HEK293 (cell line): ENCODE results near the gene CYB5D1.

ENCODE experiments used
- ATF2 ChIP-seq: fragments of 450-650 bp; formaldehyde crosslinking; IDR thresholded peaks from 2 replicates; pipeline ENCODE4 v1.5.1; 2016; ENCODE audit warnings: missing biosample characterization, missing genetic modification characterization, low read depth
- FEZF1 ChIP-seq: fragments of 450-650 bp; formaldehyde crosslinking; IDR thresholded peaks from 2 replicates; pipeline ENCODE4 v1.5.1; 2016; ENCODE audit warnings: missing biosample characterization, missing genetic modification characterization
- GFI1B ChIP-seq: fragments of 450-650 bp; formaldehyde crosslinking; IDR thresholded peaks from 2 replicates; pipeline ENCODE4 v1.5.1; 2016; ENCODE audit warnings: missing biosample characterization, missing genetic modification characterization
- GLI4 ChIP-seq: fragments of 450-650 bp; formaldehyde crosslinking; IDR thresholded peaks from 2 replicates; pipeline ENCODE4 v1.5.1; 2016; ENCODE audit warnings: missing biosample characterization, missing genetic modification characterization
- GLIS2 ChIP-seq: fragments of 450-650 bp; formaldehyde crosslinking; IDR thresholded peaks from 2 replicates; pipeline ENCODE4 v1.5.1; 2016; ENCODE audit warnings: missing biosample characterization, missing genetic modification characterization
- KLF16 ChIP-seq: fragments of 450-650 bp; formaldehyde crosslinking; IDR thresholded peaks from 2 replicates; pipeline ENCODE4 v1.5.1; 2017; ENCODE audit warnings: missing biosample characterization, missing genetic modification characterization
- TSHZ1 ChIP-seq: fragments of 450-650 bp; formaldehyde crosslinking; IDR thresholded peaks from 2 replicates; pipeline ENCODE4 v1.5.1; 2016; ENCODE audit warnings: missing biosample characterization, missing genetic modification characterization, borderline replicate concordance
- ZBTB21 ChIP-seq: fragments of 450-650 bp; formaldehyde crosslinking; IDR thresholded peaks from 2 replicates; pipeline ENCODE4 v1.5.1; 2017; ENCODE audit warnings: missing biosample characterization, missing genetic modification characterization
- ZBTB49 ChIP-seq: fragments of 450-650 bp; formaldehyde crosslinking; IDR thresholded peaks from 2 replicates; pipeline ENCODE4 v1.5.1; 2016; ENCODE audit warnings: missing biosample characterization, missing genetic modification characterization, low read depth
- ZEB2 ChIP-seq: fragments of 450-650 bp; formaldehyde crosslinking; IDR thresholded peaks from 2 replicates; pipeline ENCODE4 v1.5.1; 2016; ENCODE audit warnings: missing biosample characterization, missing genetic modification characterization
- ZFP3 ChIP-seq: fragments of 450-650 bp; formaldehyde crosslinking; IDR thresholded peaks from 2 replicates; pipeline ENCODE4 v1.5.1; 2016; ENCODE audit warnings: low read depth, missing biosample characterization, missing genetic modification characterization
- ZNF10 ChIP-seq: fragments of 450-650 bp; formaldehyde crosslinking; IDR thresholded peaks from 2 replicates; pipeline ENCODE4 v1.5.1; 2017; ENCODE audit warnings: missing biosample characterization, missing genetic modification characterization
- ZNF121 ChIP-seq: fragments of 450-650 bp; formaldehyde crosslinking; IDR thresholded peaks from 2 replicates; pipeline ENCODE4 v1.5.1; 2016; ENCODE audit warnings: missing biosample characterization, missing genetic modification characterization
- ZNF140 ChIP-seq: fragments of 450-650 bp; formaldehyde crosslinking; IDR thresholded peaks from 2 replicates; pipeline ENCODE4 v1.5.1; 2016; ENCODE audit warnings: missing biosample characterization, missing genetic modification characterization
- ZNF146 ChIP-seq: fragments of 450-650 bp; formaldehyde crosslinking; IDR thresholded peaks from 2 replicates; pipeline ENCODE4 v1.5.1; 2016; ENCODE audit warnings: missing biosample characterization, missing genetic modification characterization
- ZNF169 ChIP-seq: fragments of 450-650 bp; formaldehyde crosslinking; IDR thresholded peaks from 2 replicates; pipeline ENCODE4 v1.5.1; 2016; ENCODE audit warnings: missing biosample characterization, missing genetic modification characterization
- ZNF211 ChIP-seq: fragments of 450-650 bp; formaldehyde crosslinking; IDR thresholded peaks from 2 replicates; pipeline ENCODE4 v1.5.1; 2016; ENCODE audit warnings: low read depth, missing biosample characterization, missing genetic modification characterization
- ZNF292 ChIP-seq: fragments of 450-650 bp; formaldehyde crosslinking; IDR thresholded peaks from 2 replicates; pipeline ENCODE4 v1.5.1; 2016; ENCODE audit warnings: low read depth, missing biosample characterization, missing genetic modification characterization, borderline replicate concordance
- ZNF513 ChIP-seq: fragments of 450-650 bp; IDR thresholded peaks from 2 replicates; pipeline ENCODE4 v1.5.1; 2018; ENCODE audit warnings: missing biosample characterization, missing genetic modification characterization
- ZNF521 ChIP-seq: fragments of 450-650 bp; formaldehyde crosslinking; IDR thresholded peaks from 2 replicates; pipeline ENCODE4 v1.5.1; 2017; ENCODE audit warnings: missing biosample characterization, mild to moderate bottlenecking, missing genetic modification characterization
- ZNF530 ChIP-seq: fragments of 450-650 bp; formaldehyde crosslinking; IDR thresholded peaks from 2 replicates; pipeline ENCODE4 v1.5.1; 2016; ENCODE audit warnings: low read depth, missing biosample characterization, missing genetic modification characterization
- ZNF548 ChIP-seq: fragments of 450-650 bp; formaldehyde crosslinking; IDR thresholded peaks from 2 replicates; pipeline ENCODE4 v1.5.1; 2016; ENCODE audit warnings: missing biosample characterization, missing genetic modification characterization
- ZNF560 ChIP-seq: fragments of 450-650 bp; formaldehyde crosslinking; IDR thresholded peaks from 2 replicates; pipeline ENCODE4 v1.5.1; 2017; ENCODE audit warnings: missing biosample characterization, missing genetic modification characterization, borderline replicate concordance
- ZNF610 ChIP-seq: fragments of 450-650 bp; formaldehyde crosslinking; IDR thresholded peaks from 2 replicates; pipeline ENCODE4 v1.5.1; 2016; ENCODE audit warnings: missing biosample characterization, missing genetic modification characterization, borderline replicate concordance
- ZNF623 ChIP-seq: fragments of 450-650 bp; formaldehyde crosslinking; IDR thresholded peaks from 2 replicates; pipeline ENCODE4 v1.5.1; 2016; ENCODE audit warnings: missing biosample characterization, missing genetic modification characterization
- ZNF830 ChIP-seq: fragments of 450-650 bp; IDR thresholded peaks from 2 replicates; pipeline ENCODE4 v1.5.0; 2018; ENCODE audit warnings: missing biosample characterization, missing genetic modification characterization, low read depth, mild to moderate bottlenecking, moderate library complexity
- TF ChIP-seq, protein P1 (sequence below): fragments of 450-650 bp; formaldehyde crosslinking; IDR thresholded peaks from 2 replicates; pipeline ENCODE4 v1.5.1; 2016; ENCODE audit warnings: missing biosample characterization, missing genetic modification characterization
- TF ChIP-seq, protein P2 (sequence below): fragments of 450-650 bp; formaldehyde crosslinking; IDR thresholded peaks from 2 replicates; pipeline ENCODE4 v1.5.1; 2017; ENCODE audit warnings: missing biosample characterization, missing genetic modification characterization
- TF ChIP-seq, protein P3 (sequence below): fragments of 450-650 bp; formaldehyde crosslinking; IDR thresholded peaks from 2 replicates; pipeline ENCODE4 v1.5.1; 2016; ENCODE audit warnings: missing biosample characterization, missing genetic modification characterization

The CYB5D1 gene

DNA sequence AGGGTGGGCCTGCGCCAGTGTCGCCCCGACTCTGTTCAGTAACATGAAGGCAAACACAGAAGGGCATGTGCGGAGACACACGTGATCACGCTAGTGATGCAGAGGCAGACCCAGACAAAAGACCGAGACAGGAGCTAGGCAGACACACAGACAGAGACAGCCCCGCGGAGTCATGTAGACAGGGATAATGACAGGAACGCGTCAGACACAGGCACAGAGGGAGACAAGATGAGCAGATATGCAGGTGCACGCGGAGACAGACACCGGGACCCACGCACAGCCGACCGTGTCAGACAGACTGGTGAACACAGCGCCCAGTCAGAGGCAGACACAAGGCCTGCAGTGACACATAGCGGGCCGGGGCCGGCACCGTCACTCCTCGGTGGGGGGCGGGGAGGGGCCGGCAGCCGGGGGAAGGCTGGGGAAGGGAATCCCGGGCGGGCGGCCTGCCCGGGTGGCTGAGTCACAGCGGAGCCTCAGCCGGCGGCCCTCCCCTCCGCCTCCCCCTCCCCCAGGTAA is 16.3 kb upstream of the CYB5D1 start (continued):
- TF ChIP-seq, protein P1, sequence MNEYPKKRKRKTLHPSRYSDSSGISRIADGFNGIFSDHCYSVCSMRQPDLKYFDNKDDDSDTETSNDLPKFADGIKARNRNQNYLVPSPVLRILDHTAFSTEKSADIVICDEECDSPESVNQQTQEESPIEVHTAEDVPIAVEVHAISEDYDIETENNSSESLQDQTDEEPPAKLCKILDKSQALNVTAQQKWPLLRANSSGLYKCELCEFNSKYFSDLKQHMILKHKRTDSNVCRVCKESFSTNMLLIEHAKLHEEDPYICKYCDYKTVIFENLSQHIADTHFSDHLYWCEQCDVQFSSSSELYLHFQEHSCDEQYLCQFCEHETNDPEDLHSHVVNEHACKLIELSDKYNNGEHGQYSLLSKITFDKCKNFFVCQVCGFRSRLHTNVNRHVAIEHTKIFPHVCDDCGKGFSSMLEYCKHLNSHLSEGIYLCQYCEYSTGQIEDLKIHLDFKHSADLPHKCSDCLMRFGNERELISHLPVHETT (tag by site-specific recombination): no peak
- TF ChIP-seq ZNF530 (no peak), ZNF146 (tag by site-specific recombination) (no peak), ZNF292 (tag by site-specific recombination) (no peak), ZNF830 (no peak), ATF2 (no peak), ZEB2 (tag by site-specific recombination) (no peak; the same call in 1 of the 2 replicates), ZNF121 (tag by site-specific recombination) (no peak), GLI4 (tag by site-specific recombination) (peak; percentile 67; the same call in 1 of the 2 replicates), ZNF521 (tag by site-specific recombination) (no peak), ZBTB21 (tag by site-specific recombination) (peak; percentile 64), ZNF211 (tag by site-specific recombination) (no peak), ZNF623 (no peak), ZNF610 (tag by site-specific recombination) (no peak), TSHZ1 (tag by site-specific recombination) (no peak; the same call in 1 of the 2 replicates), GLIS2 (no peak; the same call in 1 of the 2 replicates), FEZF1 (tag by site-specific recombination) (no peak), ZNF548 (tag by site-specific recombination) (no peak), ZNF169 (tag by site-specific recombination) (no peak), GFI1B (no peak), ZNF140 (tag by site-specific recombination) (no peak), KLF16 (tag by site-specific recombination) (peak; percentile 63), ZFP3 (tag by site-specific recombination) (no peak), ZBTB49 (tag by site-specific recombination) (no peak), ZNF560 (tag by site-specific recombination) (no peak), ZNF513 (tag by site-specific recombination) (no peak), ZNF10 (tag by site-specific recombination) (no peak)
- TF ChIP-seq, protein P2, sequence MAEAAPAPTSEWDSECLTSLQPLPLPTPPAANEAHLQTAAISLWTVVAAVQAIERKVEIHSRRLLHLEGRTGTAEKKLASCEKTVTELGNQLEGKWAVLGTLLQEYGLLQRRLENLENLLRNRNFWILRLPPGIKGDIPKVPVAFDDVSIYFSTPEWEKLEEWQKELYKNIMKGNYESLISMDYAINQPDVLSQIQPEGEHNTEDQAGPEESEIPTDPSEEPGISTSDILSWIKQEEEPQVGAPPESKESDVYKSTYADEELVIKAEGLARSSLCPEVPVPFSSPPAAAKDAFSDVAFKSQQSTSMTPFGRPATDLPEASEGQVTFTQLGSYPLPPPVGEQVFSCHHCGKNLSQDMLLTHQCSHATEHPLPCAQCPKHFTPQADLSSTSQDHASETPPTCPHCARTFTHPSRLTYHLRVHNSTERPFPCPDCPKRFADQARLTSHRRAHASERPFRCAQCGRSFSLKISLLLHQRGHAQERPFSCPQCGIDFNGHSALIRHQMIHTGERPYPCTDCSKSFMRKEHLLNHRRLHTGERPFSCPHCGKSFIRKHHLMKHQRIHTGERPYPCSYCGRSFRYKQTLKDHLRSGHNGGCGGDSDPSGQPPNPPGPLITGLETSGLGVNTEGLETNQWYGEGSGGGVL (tag by site-specific recombination): peak; percentile 92
- TF ChIP-seq, protein P3, sequence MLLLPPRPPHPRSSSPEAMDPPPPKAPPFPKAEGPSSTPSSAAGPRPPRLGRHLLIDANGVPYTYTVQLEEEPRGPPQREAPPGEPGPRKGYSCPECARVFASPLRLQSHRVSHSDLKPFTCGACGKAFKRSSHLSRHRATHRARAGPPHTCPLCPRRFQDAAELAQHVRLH (tag by site-specific recombination): no peak
